Endothelial cell of umbilical vein (primary cell): ENCODE results near the gene MCTP2. TPM values are rescaled to one million over a fixed set of nuclear protein-coding genes. Genes with fewer than 3 reads are reported as not detected.
A peak's percentile ranks its signal among the peaks of the same experiment; 100 is the strongest.

Experiments
- BruUV-seq: library from RNA; stranded (reverse); fragments of 400-500 nt; replicated peaks from 2 replicates; lab custom pipeline; 2021; lab: Mats Ljungman, UMichigan
- CTCF ChIA-PET: fragments of 300-600, 350-600 bp; sonication (Branson Sonifier 250); formaldehyde crosslinking; loops from one replicate; lab custom pipeline; 2021; ENCODE audit warnings: antibody characterized with exemption, inconsistent platforms; lab: Charles Lee
- POLR2A ChIA-PET: fragments of 300-600, 350-600 bp; sonication (Branson Sonifier 250); formaldehyde crosslinking; loops from one replicate; lab custom pipeline; 2021; ENCODE audit warnings: antibody characterized with exemption, inconsistent platforms; lab: Charles Lee
- DNase-seq: peaks from one replicate; pipeline ENCODE4 v3.0.0-alpha.2; 2011; ENCODE audit warnings: low read depth, low spot score
- FAIRE-seq: peaks from 2 replicates; lab custom pipeline; 2011; peaks lifted over from hg19 to GRCh38; lab: Jason Lieb, UNC
- H2AFZ ChIP-seq: 2 replicates; pipeline ENCODE4 v1.6.0; 2012; ENCODE audit warnings: low read depth, low read length, control low read depth, inconsistent platforms
- H3K27ac ChIP-seq: 2 replicates; pipeline ENCODE4 v1.5.1; 2011; ENCODE audit warnings: low read depth, mild to moderate bottlenecking, control low read depth, low read length, moderate library complexity; ENCODE audit not compliant: insufficient read depth
- H3K27me3 ChIP-seq, 2 experiments: 2 replicates each; pipeline versions ENCODE4 v1.6.0 to v1.6.1; 2011; ENCODE audit warnings: low read length in 2 of 2, mixed read lengths in 1 of 2; ENCODE audit not compliant: control insufficient read depth in 2 of 2, insufficient read depth in 2 of 2
- H3K36me3 ChIP-seq, 2 experiments: 2 replicates in 1 of 2; 3 replicates in 1 of 2; pipeline ENCODE4 v1.5.1; 2011; ENCODE audit warnings: low read length in 2 of 2, mild to moderate bottlenecking in 1 of 2, moderate library complexity in 1 of 2; ENCODE audit not compliant: control insufficient read depth in 2 of 2, insufficient read depth in 2 of 2; ENCODE audit errors: extremely low read depth in 1 of 2
- H3K4me1 ChIP-seq: 3 replicates; pipeline ENCODE4 v1.5.1; 2011; ENCODE audit warnings: mild to moderate bottlenecking, low read length; ENCODE audit not compliant: control insufficient read depth, insufficient read depth; ENCODE audit errors: extremely low read depth
- H3K4me2 ChIP-seq: 2 replicates; pipeline ENCODE4 v1.6.1; 2011; ENCODE audit warnings: low read length, control low read depth, mixed read lengths; ENCODE audit not compliant: insufficient read depth
- H3K4me3 ChIP-seq, 3 experiments: fragments of 200-600 bp in 1 of 3; sonication (generic), shearing (Covaris generic) in 1 of 3; replicated peaks in 1 of 3; 2 replicates each; pipeline ENCODE4 v1.5.1; 2011 to 2016; ENCODE audit warnings: control low read depth in 3 of 3, low read length in 3 of 3, mild to moderate bottlenecking in 2 of 3, inconsistent platforms in 1 of 3, low read depth in 1 of 3, moderate library complexity in 1 of 3; ENCODE audit not compliant: insufficient read depth in 1 of 3
- H3K79me2 ChIP-seq: 2 replicates; pipeline ENCODE4 v1.6.0; 2012; ENCODE audit warnings: low read length, inconsistent platforms; ENCODE audit not compliant: control insufficient read depth, insufficient read depth
- H3K9ac ChIP-seq: replicated peaks from 2 replicates; pipeline ENCODE3; 2011; ENCODE audit warnings: low read length, control low read depth; ENCODE audit not compliant: insufficient read depth; ENCODE audit errors: extremely low read depth
- H3K9me1 ChIP-seq: replicated peaks from 3 replicates; pipeline ENCODE4 v1.6.0; 2011; ENCODE audit warnings: mild to moderate bottlenecking, low read length; ENCODE audit not compliant: control insufficient read depth, insufficient read depth; ENCODE audit errors: extremely low read depth
- H3K9me3 ChIP-seq: replicated peaks from 2 replicates; pipeline ENCODE4 v1.5.1; 2012; ENCODE audit warnings: low read length, inconsistent platforms; ENCODE audit not compliant: control insufficient read depth, insufficient read depth
- H4K20me1 ChIP-seq: replicated peaks from 2 replicates; pipeline ENCODE3; 2011; ENCODE audit warnings: mild to moderate bottlenecking, low read length; ENCODE audit not compliant: control insufficient read depth, insufficient read depth; ENCODE audit errors: extremely low read depth
- CTCF ChIP-seq, 2 donors: IDR thresholded peaks; 1 replicate in 1 of 2; 2 replicates in 1 of 2; pipeline ENCODE4 v1.5.1; 2011; ENCODE audit warnings: low read length in 2 of 2, mild to moderate bottlenecking in 2 of 2, moderate library complexity in 2 of 2, control low read depth in 1 of 2, inconsistent platforms in 1 of 2, low read depth in 1 of 2; ENCODE audit not compliant: insufficient read depth in 1 of 2; ENCODE audit errors: extremely low read depth in 1 of 2
- JUN ChIP-seq: IDR thresholded peaks from 2 replicates; pipeline ENCODE4 v1.6.1; 2011; ENCODE audit warnings: borderline replicate concordance, low read depth; ENCODE audit not compliant: insufficient read length, insufficient read depth
- dilution Hi-C: fragments of 300-500 bp; cut with MboI; formaldehyde crosslinking; loops from one replicate; pipeline ENCODE4 v1.15.0; 2019; ENCODE audit warnings: low sequenced_read_pairs; ENCODE audit not compliant: extremely low pct_ligation_motif_present
- intact Hi-C: fragments of 100-400 bp; cut with micrococcal nuclease; formaldehyde crosslinking; loops from one replicate; pipeline ENCODE4 v1.10.0; 2022
- polyA plus RNA-seq, 4 experiments: library from polyadenylated mRNA; depleted of rRNA in 3 of 4; stranded (reverse) in 3 of 4; unstranded in 1 of 4; fragments of >200 nt; gene quantifications; 2 replicates each; pipeline versions ENCODE4 v1.2.1 to v1.2.3, GENCODE V29; 2011 to 2012; ENCODE audit warnings: missing spikeins in 1 of 4
- total RNA-seq: library from RNA; stranded (reverse); gene quantifications from 2 replicates; pipeline ENCODE4 v1.2.3, GENCODE V29; 2021

Gene MCTP2
- total and polyA plus RNA-seq, 2 donors (not counting 3 experiments of a cell fraction or from before 2014, with no cell fraction given) = 0.01 to 0.75 TPM

GRCh38 chr15:94324117-94324826 is 92.9 kb downstream of the MCTP2 start:
- peak; percentile 91 for FAIRE-seq
- H2AFZ ChIP-seq = peak overlapping the region; percentile 20
- no peak overlapping the region for H3K4me2 ChIP-seq
- dilution Hi-C loops (no loop called here), intact Hi-C loops (loop anchor here (1.0 to 5.0 kb wide), 4 partner anchors 160 to 1294 kb away; no protein-coding TSS in a partner anchor)
- H3K27ac ChIP-seq = no peak overlapping the region
- H3K9me3 ChIP-seq = no peaks in the 10 kb centered on the region
- DNase-seq = peak; percentile 62
- no peak overlapping the region for H3K4me3 ChIP-seq
- ChIA-PET POLR2A (no interaction called here), CTCF (interaction anchor here (0.6 to 7.1 kb wide), 14 partner anchors 8 to 1527 kb away, joined by 3 to 137 read pairs (median 6); partner anchors contain the start of gene RGMA)
- H3K9me1 ChIP-seq = no peaks in the 10 kb centered on the region
- H3K79me2 ChIP-seq = no peaks in the 10 kb centered on the region
- no peaks in the 10 kb centered on the region for H3K36me3 ChIP-seq
- H3K4me1 ChIP-seq = no peaks in the 10 kb centered on the region
- no peaks in the 10 kb centered on the region for H3K27me3 ChIP-seq
- BruUV-seq = no TSS peak
- no peak overlapping the region for H3K9ac ChIP-seq
- TF ChIP-seq JUN (no peak), CTCF (IDR thresholded peaks at IDR 0.05; ENCODE audit: extremely low read depth in 1 of 2, insufficient read depth in 1 of 2, low read depth in 1 of 2, low read length in 2 of 2) (peak; percentile 79 to 84)
- no peaks in the 10 kb centered on the region for H4K20me1 ChIP-seq
